SK-N-MC (cell line): ENCODE data around the gene LRMDA.

Experiments used
- EZH2 ChIP-seq: fragments of 200-600 bp; sonication (generic); IDR thresholded peaks from one replicate; pipeline ENCODE4 v1.6.1; 2017; ENCODE audit warnings: antibody characterized with exemption
- POLR2AphosphoS5 ChIP-seq: IDR thresholded peaks from 2 replicates; pipeline ENCODE4 v1.6.1; 2012; ENCODE audit warnings: mild to moderate bottlenecking, low read depth, low read length, borderline replicate concordance

GRCh38 chr10:75904499-75905283, 473.3 kb downstream of the LRMDA start:
- no peak for TF ChIP-seq POLR2AphosphoS5
- no peak for TF ChIP-seq EZH2
